ENCODE measurements around the gene ZNF282. TPM values are rescaled to one million over a fixed set of nuclear protein-coding genes. Genes with fewer than 3 reads are reported as not detected.
"Not testable (repeated sequence)": the region's sequence is repeated elsewhere in the genome, so short reads cannot be mapped to it uniquely, and the experiment has no call there.

ZNF282 gene
- polyA plus RNA-seq, 3 donors from 2014 or later = 0.54 to 2.3 (median 1.2) TPM

- peaks cover 13 to 34% (median 23%) of the 10 kb centered on the region in 3 donors for H3K36me3 Mint-ChIP-seq
- H3K27ac Mint-ChIP-seq = no peak overlapping the region
- H3K9me3 Mint-ChIP-seq = no peaks in the 10 kb centered on the region
- H3K4me1 Mint-ChIP-seq = no peaks in the 10 kb centered on the region
- DNase-seq = no peak
- no peak overlapping the region for H3K4me3 Mint-ChIP-seq
- peaks cover 0 to 4% (median 0%) of the 10 kb centered on the region in 3 donors for H3K27me3 Mint-ChIP-seq (ENCODE audit: low read depth in 3 of 3)
Measured at GRCh38 chr7:149220534-149220933, 25.2 kb downstream of the ZNF282 start.

GRCh38 chr7:149223176-149223575 is 27.8 kb downstream of the ZNF282 start:
- Mint-ChIP-seq H3K9me3 (no peaks in the 10 kb centered on the region), H3K4me3 (no peak overlapping the region), H3K27me3 (ENCODE audit: low read depth in 3 of 3) (peaks cover 0 to 3% (median 2%) of the 10 kb centered on the region in 3 donors)

GRCh38 chr7:149223761-149224160 is 28.4 kb downstream of the ZNF282 start:
- Mint-ChIP-seq H3K27me3 (ENCODE audit: low read depth in 3 of 3) (peaks cover 0 to 2% (median 2%) of the 10 kb centered on the region in 3 donors), H3K4me3 (no peak overlapping the region), H3K4me1 (no peaks in the 10 kb centered on the region), H3K36me3 (peaks cover 7 to 28% (median 20%) of the 10 kb centered on the region in 3 donors), H3K27ac (no peak overlapping the region), H3K9me3 (no peaks in the 10 kb centered on the region)
- DNase-seq = no peak

More at GRCh38 chr7:149223176-149223575, 27.8 kb downstream of the ZNF282 start:
- peaks cover 8 to 32% (median 22%) of the 10 kb centered on the region in 3 donors for H3K36me3 Mint-ChIP-seq
- DNase-seq = no peak
- H3K27ac Mint-ChIP-seq = no peak overlapping the region
- no peaks in the 10 kb centered on the region for H3K4me1 Mint-ChIP-seq

GRCh38 chr7:149224352-149224751 is 29.0 kb downstream of the ZNF282 start:
- Mint-ChIP-seq H3K4me1 (no peaks in the 10 kb centered on the region), H3K27ac (no peak overlapping the region), H3K36me3 (peaks cover 7 to 24% (median 16%) of the 10 kb centered on the region in 3 donors), H3K27me3 (ENCODE audit: low read depth in 3 of 3) (peaks cover under 1 to 2% (median 2%) of the 10 kb centered on the region in 3 donors), H3K4me3 (no peak overlapping the region), H3K9me3 (no peaks in the 10 kb centered on the region)
- no peak for DNase-seq

- H3K36me3 Mint-ChIP-seq = peaks cover 4 to 20% (median 13%) of the 10 kb centered on the region in 3 donors
- H3K4me3 Mint-ChIP-seq = no peak overlapping the region
- H3K27me3 Mint-ChIP-seq (ENCODE audit: low read depth in 3 of 3) = peaks cover 2% of the 10 kb centered on the region in 3 donors
- no peaks in the 10 kb centered on the region for H3K4me1 Mint-ChIP-seq
- no peak overlapping the region for H3K27ac Mint-ChIP-seq
- H3K9me3 Mint-ChIP-seq = no peaks in the 10 kb centered on the region
- DNase-seq = no peak
Measured at GRCh38 chr7:149225106-149225505, 29.8 kb downstream of the ZNF282 start.

- no peak overlapping the region for H3K4me3 Mint-ChIP-seq
- no peak for DNase-seq
- no peak overlapping the region for H3K27ac Mint-ChIP-seq
- no peaks in the 10 kb centered on the region for H3K9me3 Mint-ChIP-seq
- H3K36me3 Mint-ChIP-seq = peaks cover 4 to 20% (median 13%) of the 10 kb centered on the region in 3 donors
- H3K4me1 Mint-ChIP-seq = no peaks in the 10 kb centered on the region
- peaks cover 2% of the 10 kb centered on the region in 3 donors for H3K27me3 Mint-ChIP-seq (ENCODE audit: low read depth in 3 of 3)
Measured at GRCh38 chr7:149225656-149226055, 30.3 kb downstream of the ZNF282 start.

- peaks cover 4 to 16% (median 13%) of the 10 kb centered on the region in 3 donors for H3K36me3 Mint-ChIP-seq
- H3K4me1 Mint-ChIP-seq; H3K9me3 Mint-ChIP-seq; DNase-seq; H3K27ac Mint-ChIP-seq; H3K4me3 Mint-ChIP-seq; H3K27me3 Mint-ChIP-seq (ENCODE audit: low read depth in 3 of 3): not testable (repeated sequence)
Measured at GRCh38 chr7:149226366-149226765, 31.0 kb downstream of the ZNF282 start.

- DNase-seq = no peak
- Mint-ChIP-seq H3K27ac (no peak overlapping the region), H3K27me3 (ENCODE audit: low read depth in 3 of 3) (peaks cover 0 to 4% (median 2%) of the 10 kb centered on the region in 3 donors), H3K4me3 (no peak overlapping the region), H3K9me3 (no peaks in the 10 kb centered on the region), H3K4me1 (no peaks in the 10 kb centered on the region), H3K36me3 (peaks cover 4 to 13% (median 11%) of the 10 kb centered on the region in 3 donors)
Measured at GRCh38 chr7:149226840-149227494, 31.6 kb downstream of the ZNF282 start.

DNA sequence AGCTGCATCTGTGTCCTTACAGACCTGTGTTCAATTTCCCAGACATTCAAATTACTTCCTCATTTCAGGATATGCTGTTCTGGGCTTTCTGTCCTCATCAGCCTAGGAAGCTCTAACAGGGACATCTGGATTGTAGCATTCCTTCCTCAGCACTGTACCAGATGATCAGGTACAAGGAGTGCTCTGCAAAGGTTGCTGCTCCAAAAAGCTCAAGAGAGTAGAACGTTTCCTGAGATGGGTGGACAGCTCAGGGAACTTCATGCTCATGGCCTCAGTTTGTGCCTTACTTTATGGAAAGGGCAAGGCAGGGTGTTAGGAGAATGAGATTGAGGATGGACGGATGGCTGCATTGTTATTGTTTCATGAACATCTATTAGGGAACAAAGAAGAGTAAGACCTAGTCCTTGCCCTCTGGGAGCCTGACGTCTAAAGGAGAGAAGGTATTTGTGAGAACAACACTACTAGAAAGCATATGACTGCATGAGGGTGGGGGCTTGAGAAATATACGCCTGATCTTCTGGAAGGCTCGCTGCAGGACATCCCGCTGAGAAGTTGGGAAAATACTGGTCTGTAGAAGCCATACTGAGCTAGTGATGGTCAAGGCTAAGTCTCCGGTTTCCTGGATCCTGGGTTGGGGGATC is 33.6 kb downstream of the ZNF282 start:
- H3K27me3 Mint-ChIP-seq (ENCODE audit: low read depth in 3 of 3) = peaks cover 0 to 4% (median 3%) of the 10 kb centered on the region in 3 donors
- H3K36me3 Mint-ChIP-seq = peaks cover 4 to 13% (median 11%) of the 10 kb centered on the region in 3 donors
- DNase-seq = no peak
- no peak overlapping the region for H3K27ac Mint-ChIP-seq
- no peaks in the 10 kb centered on the region for H3K9me3 Mint-ChIP-seq
- no peaks in the 10 kb centered on the region for H3K4me1 Mint-ChIP-seq
- no peak overlapping the region for H3K4me3 Mint-ChIP-seq

DNA sequence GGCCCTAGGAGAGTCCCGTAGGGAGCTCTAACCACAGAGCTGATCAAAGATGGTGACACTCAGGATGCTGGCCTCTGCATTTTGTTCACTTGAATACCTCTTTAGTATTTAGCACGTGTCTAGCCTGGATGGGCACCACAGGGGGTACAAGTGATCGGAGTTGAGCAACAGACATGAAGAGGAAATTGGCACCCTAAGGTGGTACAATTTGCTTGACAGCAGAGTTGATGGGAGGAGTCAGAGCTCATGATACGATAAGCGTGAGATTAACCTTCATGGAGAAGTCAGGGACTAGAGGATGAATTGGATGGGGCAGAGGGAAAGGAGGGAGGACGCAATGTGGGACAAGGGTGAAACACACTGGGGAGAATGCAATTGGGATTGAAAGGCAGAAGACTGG is 34.2 kb downstream of the ZNF282 start:
- Mint-ChIP-seq H3K9me3 (no peaks in the 10 kb centered on the region), H3K4me3 (no peak overlapping the region), H3K27ac (no peak overlapping the region), H3K4me1 (no peaks in the 10 kb centered on the region), H3K27me3 (ENCODE audit: low read depth in 3 of 3) (peaks cover 0 to 4% (median 4%) of the 10 kb centered on the region in 3 donors), H3K36me3 (peaks cover 4 to 13% (median 11%) of the 10 kb centered on the region in 3 donors)
- DNase-seq = no peak

GRCh38 chr7:149232362-149232761 is 37.0 kb downstream of the ZNF282 start:
- H3K27me3 Mint-ChIP-seq (ENCODE audit: low read depth in 3 of 3) = peaks cover 2 to 4% (median 3%) of the 10 kb centered on the region in 3 donors
- no peaks in the 10 kb centered on the region for H3K9me3 Mint-ChIP-seq
- no peaks in the 10 kb centered on the region for H3K36me3 Mint-ChIP-seq
- H3K27ac Mint-ChIP-seq = no peak overlapping the region
- DNase-seq = no peak
- H3K4me1 Mint-ChIP-seq = no peaks in the 10 kb centered on the region
- H3K4me3 Mint-ChIP-seq = no peak overlapping the region

- not testable (repeated sequence) for H3K36me3 Mint-ChIP-seq; H3K27ac Mint-ChIP-seq; H3K9me3 Mint-ChIP-seq; H3K27me3 Mint-ChIP-seq (ENCODE audit: low read depth in 3 of 3); H3K4me3 Mint-ChIP-seq; H3K4me1 Mint-ChIP-seq; DNase-seq
Measured at GRCh38 chr7:149233655-149234204, 38.4 kb downstream of the ZNF282 start.

- no peak for DNase-seq
- Mint-ChIP-seq H3K27ac (no peak overlapping the region), H3K4me1 (peaks cover 21 to 26% of the 10 kb centered on the region in 2 donors), H3K27me3 (ENCODE audit: low read depth in 3 of 3) (peaks cover 3 to 9% (median 6%) of the 10 kb centered on the region in 3 donors), H3K4me3 (no peak overlapping the region), H3K9me3 (peaks cover 0 to 2% (median 0%) of the 10 kb centered on the region in 6 donors), H3K36me3 (peaks cover 0 to 2% (median under 1%) of the 10 kb centered on the region in 3 donors)
Measured at GRCh38 chr7:149237502-149237901, 42.2 kb downstream of the ZNF282 start.

GRCh38 chr7:149238051-149238450 is 42.7 kb downstream of the ZNF282 start:
- Mint-ChIP-seq H3K27ac (peak overlapping the region in 2 of 6 donors; percentile 32 to 69), H3K36me3 (peaks cover 0 to 5% (median 5%) of the 10 kb centered on the region in 3 donors), H3K4me3 (peak overlapping the region; percentile 30 to 92 (median 89)), H3K27me3 (ENCODE audit: low read depth in 3 of 3) (peaks cover 3 to 9% (median 6%) of the 10 kb centered on the region in 3 donors), H3K4me1 (peaks cover 21 to 31% of the 10 kb centered on the region in 2 donors), H3K9me3 (peaks cover 0 to 6% (median under 1%) of the 10 kb centered on the region in 6 donors)
- no peak for DNase-seq

Measured in immature natural killer cell (primary cell).